ENCODE data around the gene FGF19. TPM values are rescaled to one million over a fixed set of nuclear protein-coding genes. Genes with fewer than 3 reads are reported as not detected.
"Not testable (repeated sequence)": the region's sequence is repeated elsewhere in the genome, so short reads cannot be mapped to it uniquely, and the experiment has no call there.

FGF19 gene
- total and polyA plus RNA-seq, 8 donors, result not detected

GRCh38 chr11:69698362-69698761 is 5.5 kb downstream of the FGF19 start:
- no peaks in the 10 kb centered on the region for H3K9me3 ChIP-seq
- peaks cover 13 to 95% (median 23%) of the 10 kb centered on the region in 3 donors for H3K27me3 ChIP-seq
- H3K4me1 ChIP-seq, result peaks cover 0 to 24% (median 22%) of the 10 kb centered on the region in 4 donors
- intact Hi-C loops (cut with DNase I; ENCODE audit: low total_unique reads), result no loop called here
- no peak for DNase-seq
- no peak overlapping the region for H3K4me3 ChIP-seq
- no peak overlapping the region for H3K27ac ChIP-seq
- WGBS, 5 donors, result 88 to 95% (median 92%) methylated on average over 2 of the region's 2 CpGs
- H3K36me3 ChIP-seq, result no peaks in the 10 kb centered on the region
- no peak for TF ChIP-seq POLR2AphosphoS5 (IDR thresholded peaks at IDR 0.05)

- peaks cover 9 to 93% (median 18%) of the 10 kb centered on the region in 3 donors for H3K27me3 ChIP-seq
- no peak for DNase-seq
- H3K9me3 ChIP-seq, result no peaks in the 10 kb centered on the region
- H3K4me1 ChIP-seq, result peaks cover 0 to 19% (median 17%) of the 10 kb centered on the region in 4 donors
- no peaks in the 10 kb centered on the region for H3K36me3 ChIP-seq
- WGBS, 5 donors, result 87 to 94% (median 88%) methylated on average over 10 of the region's 10 CpGs
- H3K27ac ChIP-seq, result no peak overlapping the region
- TF ChIP-seq POLR2AphosphoS5 (IDR thresholded peaks at IDR 0.05) (no peak), CTCF (IDR thresholded peaks at IDR 0.05) (no peak), EP300 (IDR thresholded peaks at IDR 0.05) (no peak), POLR2A (IDR thresholded peaks at IDR 0.05) (no peak)
- intact Hi-C loops (cut with DNase I; ENCODE audit: low total_unique reads), result no loop called here
- no peak overlapping the region for H3K4me3 ChIP-seq
These were observed 6.0 kb downstream of the FGF19 start for GRCh38 chr11:69697861-69698260.

GRCh38 chr11:69697469-69697843 is 6.4 kb downstream of the FGF19 start:
- 83 to 94% (median 86%) methylated on average over 8 of the region's 8 CpGs for WGBS, 5 donors
- TF ChIP-seq POLR2A (IDR thresholded peaks at IDR 0.05) (no peak), EP300 (IDR thresholded peaks at IDR 0.05) (no peak), CTCF (IDR thresholded peaks at IDR 0.05) (no peak), POLR2AphosphoS5 (IDR thresholded peaks at IDR 0.05) (no peak)
- H3K27me3 ChIP-seq, result peaks cover 5 to 93% (median 14%) of the 10 kb centered on the region in 3 donors
- intact Hi-C loops (cut with DNase I; ENCODE audit: low total_unique reads), result no loop called here
- H3K9me3 ChIP-seq, result no peaks in the 10 kb centered on the region
- H3K4me1 ChIP-seq, result peaks cover 0 to 16% (median 14%) of the 10 kb centered on the region in 4 donors
- no peak overlapping the region for H3K4me3 ChIP-seq
- H3K27ac ChIP-seq, result no peak overlapping the region
- H3K36me3 ChIP-seq, result no peaks in the 10 kb centered on the region
- DNase-seq, result no peak

GRCh38 chr11:69696749-69697468 is 6.9 kb downstream of the FGF19 start:
- H3K4me3 ChIP-seq, result no peak overlapping the region
- TF ChIP-seq EP300 (IDR thresholded peaks at IDR 0.05) (no peak), CTCF (IDR thresholded peaks at IDR 0.05) (no peak), POLR2A (IDR thresholded peaks at IDR 0.05) (no peak), POLR2AphosphoS5 (IDR thresholded peaks at IDR 0.05) (no peak)
- no peaks in the 10 kb centered on the region for H3K36me3 ChIP-seq
- intact Hi-C loops (cut with DNase I; ENCODE audit: low total_unique reads), result no loop called here
- DNase-seq, result no peak
- H3K27ac ChIP-seq, result no peak overlapping the region
- H3K27me3 ChIP-seq, result peaks cover 0 to 87% (median 9%) of the 10 kb centered on the region in 3 donors
- peaks cover 0 to 3% (median 0%) of the 10 kb centered on the region in 4 donors for H3K9me3 ChIP-seq
- H3K4me1 ChIP-seq, result peaks cover 0 to 11% (median 8%) of the 10 kb centered on the region in 4 donors
- WGBS, 5 donors, result 61 to 71% (median 67%) methylated on average over 15 of the region's 15 CpGs

- DNase-seq, result not testable (repeated sequence)
These were observed 7.8 kb downstream of the FGF19 start for GRCh38 chr11:69695995-69696394.

More at GRCh38 chr11:69695995-69696394, 7.8 kb downstream of the FGF19 start:
- intact Hi-C loops (cut with DNase I; ENCODE audit: low total_unique reads); H3K4me1 ChIP-seq; H3K4me3 ChIP-seq; H3K27ac ChIP-seq; H3K9me3 ChIP-seq; H3K36me3 ChIP-seq: not testable (repeated sequence)
- 73 to 83% (median 78%) methylated on average over 6 of the region's 6 CpGs for WGBS, 5 donors
- H3K27me3 ChIP-seq, result peaks cover 0 to 78% (median 0%) of the 10 kb centered on the region in 3 donors
